ENCODE measurements around the gene NANP.
"Not testable (repeated sequence)": the region's sequence is repeated elsewhere in the genome, so short reads cannot be mapped to it uniquely, and the experiment has no call there.

NANP gene

DNA sequence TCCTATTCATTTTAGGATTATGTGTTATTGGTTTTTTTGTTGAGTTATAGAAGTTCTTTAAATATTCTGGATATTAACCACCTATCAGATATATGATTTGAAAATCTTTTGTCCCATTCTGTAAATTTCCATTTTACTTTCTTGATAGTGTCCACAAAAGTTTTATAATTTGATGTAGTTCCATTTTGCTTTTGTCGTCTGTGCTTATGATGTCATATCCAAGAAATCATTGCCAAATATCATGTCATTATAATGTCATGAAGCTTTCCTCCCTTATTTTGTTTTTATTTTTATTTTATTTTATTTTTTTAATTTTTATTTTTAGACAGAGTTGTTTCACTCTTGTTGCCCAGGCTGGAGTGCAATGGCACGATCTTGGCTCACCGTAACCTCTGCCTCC, 21.0 kb upstream of the NANP start:
- ChIA-PET CTCF (no interaction called here), POLR2A (no interaction called here)
- no peak overlapping the region for H3K4me3 ChIP-seq (ENCODE audit: low read depth, low read length)
- DNase-seq (ENCODE audit: low read depth, low spot score), result no peak
- TF ChIP-seq, protein P1, sequence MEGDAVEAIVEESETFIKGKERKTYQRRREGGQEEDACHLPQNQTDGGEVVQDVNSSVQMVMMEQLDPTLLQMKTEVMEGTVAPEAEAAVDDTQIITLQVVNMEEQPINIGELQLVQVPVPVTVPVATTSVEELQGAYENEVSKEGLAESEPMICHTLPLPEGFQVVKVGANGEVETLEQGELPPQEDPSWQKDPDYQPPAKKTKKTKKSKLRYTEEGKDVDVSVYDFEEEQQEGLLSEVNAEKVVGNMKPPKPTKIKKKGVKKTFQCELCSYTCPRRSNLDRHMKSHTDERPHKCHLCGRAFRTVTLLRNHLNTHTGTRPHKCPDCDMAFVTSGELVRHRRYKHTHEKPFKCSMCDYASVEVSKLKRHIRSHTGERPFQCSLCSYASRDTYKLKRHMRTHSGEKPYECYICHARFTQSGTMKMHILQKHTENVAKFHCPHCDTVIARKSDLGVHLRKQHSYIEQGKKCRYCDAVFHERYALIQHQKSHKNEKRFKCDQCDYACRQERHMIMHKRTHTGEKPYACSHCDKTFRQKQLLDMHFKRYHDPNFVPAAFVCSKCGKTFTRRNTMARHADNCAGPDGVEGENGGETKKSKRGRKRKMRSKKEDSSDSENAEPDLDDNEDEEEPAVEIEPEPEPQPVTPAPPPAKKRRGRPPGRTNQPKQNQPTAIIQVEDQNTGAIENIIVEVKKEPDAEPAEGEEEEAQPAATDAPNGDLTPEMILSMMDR (IDR thresholded peaks at IDR 0.05; ENCODE audit: insufficient read depth, low read length, missing control alignments), result no peak

DNA sequence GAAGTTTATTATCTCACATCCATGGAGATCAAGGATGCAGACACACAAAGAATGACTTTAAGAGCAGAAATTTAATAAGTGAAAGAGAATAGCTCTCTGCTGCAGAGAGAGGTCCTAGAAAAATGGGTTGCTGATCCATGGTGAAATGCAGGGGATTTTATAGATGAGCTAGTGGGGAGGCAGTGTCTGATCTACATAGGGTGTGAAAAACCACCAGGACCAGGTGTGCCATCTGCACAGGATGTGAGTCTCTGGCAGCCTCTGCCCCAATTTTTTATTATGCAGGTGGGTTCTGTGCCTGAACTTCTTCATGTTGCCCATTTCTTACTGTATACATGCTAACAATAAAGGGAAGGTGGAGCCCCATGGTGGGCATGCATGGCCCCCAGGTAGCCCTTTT, 19.9 kb upstream of the NANP start:
- CTCF ChIA-PET, result no interaction called here
- POLR2A ChIA-PET, result no interaction called here

DNA sequence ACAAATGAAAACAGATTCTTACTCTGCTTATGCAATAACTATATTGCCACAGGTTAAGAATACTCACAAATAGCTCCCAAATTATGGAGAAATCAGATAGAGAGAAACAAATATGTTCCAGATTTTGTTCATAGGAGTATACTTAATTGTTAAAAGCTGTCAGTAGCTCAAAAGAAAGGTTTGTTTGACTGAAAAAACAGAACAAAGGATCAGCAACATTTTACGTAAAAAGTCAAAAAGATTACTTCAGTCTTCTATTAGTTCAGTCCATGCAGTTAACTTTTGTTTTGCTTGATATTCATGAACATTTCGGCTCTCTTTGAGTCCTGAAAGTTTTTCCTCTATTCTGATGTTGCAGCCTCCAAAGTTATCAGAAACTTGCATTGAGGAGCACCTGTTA, 13.4 kb upstream of the NANP start:
- TF ChIP-seq, protein P1 (IDR thresholded peaks at IDR 0.05; ENCODE audit: insufficient read depth, low read length, missing control alignments), result no peak
- no peak overlapping the region for H3K4me3 ChIP-seq (ENCODE audit: low read depth, low read length)
- DNase-seq (ENCODE audit: low read depth, low spot score), result no peak
- ChIA-PET CTCF (no interaction called here), POLR2A (no interaction called here)

More for the DNA sequence above, 19.9 kb upstream of the NANP start:
- no peak for DNase-seq (ENCODE audit: low read depth, low spot score)
- TF ChIP-seq, protein P1 (IDR thresholded peaks at IDR 0.05; ENCODE audit: insufficient read depth, low read length, missing control alignments), result no peak
- no peak overlapping the region for H3K4me3 ChIP-seq (ENCODE audit: low read depth, low read length)

DNA sequence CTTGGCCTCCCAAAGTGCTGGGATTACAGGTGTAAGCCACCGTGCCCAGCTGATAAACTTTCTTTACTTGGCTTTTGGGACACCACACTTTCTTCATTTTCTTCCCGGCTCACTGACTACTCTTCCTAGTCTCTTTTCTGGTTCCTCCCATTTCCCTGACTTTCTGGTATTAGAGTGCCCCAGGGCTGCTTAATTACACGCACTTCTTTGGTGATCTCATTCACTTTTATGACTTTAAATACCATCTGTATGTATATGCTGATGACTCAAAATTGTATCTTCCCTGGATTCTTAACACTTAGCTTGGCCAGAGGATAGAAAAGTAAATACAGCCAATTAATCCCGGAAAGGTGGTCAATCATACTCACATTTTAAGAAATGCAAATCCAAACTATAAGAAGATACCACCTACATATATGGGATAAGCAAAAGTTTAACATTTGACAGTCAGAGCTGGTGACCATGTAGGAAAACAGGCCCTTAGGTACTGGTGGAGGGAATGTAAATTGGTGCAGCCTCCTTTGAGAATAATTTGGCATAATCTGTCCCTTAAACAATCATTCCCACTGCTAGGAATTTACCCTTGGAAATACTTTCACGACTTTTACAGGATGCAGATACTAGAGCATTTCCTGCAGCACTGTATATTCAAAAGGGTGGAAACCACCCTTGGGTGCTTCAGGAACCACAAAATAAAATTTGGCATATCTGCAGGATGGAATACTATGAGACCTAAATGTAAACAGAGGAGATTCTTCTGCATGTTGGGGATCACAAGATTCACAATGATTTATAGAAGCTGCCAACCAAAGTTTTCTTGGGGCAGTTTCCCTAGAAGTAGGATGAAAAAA, 9.4 kb upstream of the NANP start:
- no peak overlapping the region for H3K4me3 ChIP-seq (ENCODE audit: low read depth, low read length)
- CTCF ChIA-PET, result no interaction called here
- POLR2A ChIA-PET, result no interaction called here
- peak; percentile 46 for DNase-seq (ENCODE audit: low read depth, low spot score)
- TF ChIP-seq, protein P1 (IDR thresholded peaks at IDR 0.05; ENCODE audit: insufficient read depth, low read length, missing control alignments), result no peak

DNA sequence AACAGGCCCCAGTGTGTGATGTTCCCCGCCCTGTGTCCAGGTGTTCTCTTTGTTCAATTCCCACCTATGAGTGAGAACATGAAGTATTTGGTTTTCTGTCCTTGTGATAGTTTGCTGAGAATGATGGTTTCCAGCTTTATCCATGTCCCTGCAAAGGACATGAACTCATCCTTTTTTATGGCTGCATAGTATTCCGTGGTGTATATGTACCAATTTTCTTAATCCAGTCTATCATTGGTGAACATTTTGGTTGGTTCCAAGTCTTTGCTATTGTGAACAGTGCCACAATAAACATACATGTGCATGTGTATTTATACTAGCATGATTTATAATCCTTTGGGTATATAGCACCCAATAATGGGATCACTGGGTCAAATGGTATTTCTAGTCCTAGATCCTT, 6.8 kb upstream of the NANP start:
- H3K4me3 ChIP-seq (ENCODE audit: low read depth, low read length); DNase-seq (ENCODE audit: low read depth, low spot score); CTCF ChIA-PET; POLR2A ChIA-PET: not testable (repeated sequence)

DNA sequence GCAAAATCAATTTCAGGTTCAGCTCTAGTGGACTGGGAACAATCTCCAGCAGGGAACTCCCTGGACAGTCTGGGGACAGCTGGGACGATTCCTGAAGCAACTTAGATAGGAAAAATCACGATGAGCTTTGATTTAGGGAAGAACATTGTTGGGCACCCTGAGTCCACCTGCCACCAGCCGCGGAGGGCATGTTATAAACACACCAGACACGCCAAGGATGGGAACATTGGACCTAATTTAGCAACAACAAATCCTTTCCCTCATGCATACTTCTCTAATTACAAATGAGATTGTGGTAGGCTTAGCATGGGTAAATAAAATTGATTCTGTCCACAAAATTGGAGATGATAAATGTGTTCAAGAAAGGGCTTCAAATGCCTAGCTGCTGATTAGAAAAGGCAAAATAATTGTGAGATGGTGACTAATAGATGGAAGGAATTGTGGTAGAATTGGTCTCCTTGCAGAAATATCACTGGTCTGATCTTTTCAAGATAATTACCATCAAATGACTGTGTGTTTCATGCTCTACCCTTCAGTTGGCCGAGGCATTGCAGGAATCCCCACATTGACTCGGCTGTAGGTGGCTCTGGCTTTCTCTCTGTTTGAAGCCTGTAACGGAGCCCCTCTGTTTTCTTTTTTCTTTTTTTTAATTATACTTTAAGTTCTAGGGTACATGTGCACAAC, 6.1 kb upstream of the NANP start:
- H3K4me3 ChIP-seq (ENCODE audit: low read depth, low read length), result no peak overlapping the region
- ChIA-PET CTCF (no interaction called here), POLR2A (no interaction called here)
- TF ChIP-seq, protein P1 (IDR thresholded peaks at IDR 0.05; ENCODE audit: insufficient read depth, low read length, missing control alignments), result no peak
- DNase-seq (ENCODE audit: low read depth, low spot score), result no peak

Measured in AG04449 (cell line).